GM18519 (cell line): ENCODE measurements around the gene SLC45A2.

Experiments
- ATAC-seq: cut with Tn5 transposase; IDR thresholded peaks from one replicate; pipeline ENCODE4 v1.9.1; 2021; ENCODE audit warnings: mild to moderate bottlenecking, moderate library complexity; ENCODE audit not compliant: unreplicated experiment, low FRiP score

Gene SLC45A2

DNA sequence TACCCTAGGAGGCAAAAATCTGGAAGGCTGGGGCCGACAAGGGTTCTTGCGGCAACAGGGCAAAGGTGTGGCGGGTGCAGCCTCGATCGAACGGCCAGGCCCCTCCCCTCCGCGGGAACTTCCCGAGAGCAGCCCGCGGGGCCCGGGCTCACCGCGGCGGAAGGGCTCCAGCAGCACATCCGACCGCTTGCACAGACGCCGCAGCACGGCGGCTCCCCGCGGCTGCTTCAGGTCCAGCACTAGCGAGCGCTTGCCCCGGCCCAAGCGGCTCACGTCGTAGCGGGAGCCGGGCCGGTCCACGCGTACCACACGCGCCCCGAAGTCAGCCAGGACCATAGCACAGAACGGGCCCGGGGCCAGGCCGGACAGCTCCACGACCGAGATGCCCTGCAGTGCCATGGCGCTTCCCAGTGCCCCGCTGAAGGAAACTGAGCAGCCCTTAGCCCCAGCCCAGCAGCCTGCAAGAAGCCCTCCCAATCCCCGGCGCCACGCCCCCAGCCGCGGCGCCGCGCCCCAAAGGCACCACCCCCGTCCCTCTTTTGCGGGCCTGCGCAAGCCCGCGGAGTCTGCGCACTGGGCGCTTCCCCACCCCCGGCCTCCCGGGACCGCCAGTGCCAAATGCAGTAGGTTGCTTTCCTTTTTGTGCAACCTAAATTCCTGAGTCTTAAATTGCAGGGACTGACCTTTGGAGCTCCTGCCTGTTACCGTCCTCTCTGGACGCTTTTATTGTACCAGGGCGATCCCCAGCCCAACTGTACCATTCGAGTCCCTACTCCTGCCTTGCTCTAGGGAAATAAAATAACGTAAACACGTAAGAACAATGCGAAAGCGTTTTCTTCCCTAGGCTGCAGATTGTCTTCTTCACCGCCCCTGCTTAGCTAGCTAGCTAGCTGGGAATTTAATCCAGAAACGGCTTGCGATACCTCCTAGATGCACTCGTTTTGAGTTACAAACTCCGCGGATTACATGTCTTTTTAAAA is 23.4 kb upstream of the SLC45A2 start, which contains the start of gene AMACR:
Gene AMACR, minus strand, starts transcription at position 430 of the 980 bp plus-strand sequence. Its CDS starts 31 bp downstream, at position 399.
- ATAC-seq: peak; percentile 79

DNA sequence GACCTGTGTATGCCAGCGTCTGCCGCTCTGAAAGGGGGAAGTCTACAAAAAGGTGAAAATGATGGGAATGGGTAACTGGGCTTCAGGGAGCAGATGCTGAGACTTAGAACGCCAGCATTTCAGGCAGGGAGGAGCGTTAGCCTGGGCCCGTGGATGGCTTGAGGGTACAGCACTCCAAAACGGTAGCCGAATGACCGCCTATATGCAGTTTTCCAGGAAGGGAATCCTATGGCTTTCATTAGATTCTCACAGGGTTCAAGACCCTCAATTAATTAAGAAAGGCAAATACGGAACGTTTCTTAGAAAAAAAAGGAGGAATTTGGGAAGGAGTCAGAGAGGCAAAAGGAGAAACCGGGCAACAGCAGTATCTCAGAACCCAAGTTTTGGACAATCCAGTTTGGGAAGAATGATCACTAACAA is 22.7 kb upstream of the SLC45A2 start:
- ATAC-seq: no peak

DNA sequence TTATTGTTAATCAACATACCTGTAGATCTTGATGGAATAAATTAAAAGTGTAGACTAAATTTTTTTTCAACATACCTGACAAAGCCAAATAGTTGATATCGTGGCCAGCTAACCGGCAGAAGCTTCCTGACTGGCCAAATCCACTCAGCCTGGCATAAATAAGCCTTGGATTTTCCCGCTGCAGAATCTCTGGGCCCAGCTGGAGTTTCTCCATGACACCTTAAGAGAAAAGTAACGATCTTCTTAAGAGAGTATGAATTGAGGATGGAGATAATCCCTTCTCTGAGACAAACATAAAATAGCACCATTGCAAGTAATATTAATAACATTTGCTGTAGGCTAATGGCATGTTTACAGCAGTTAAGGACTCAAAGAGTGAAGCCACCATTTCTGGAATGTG is 21.2 kb upstream of the SLC45A2 start:
- ATAC-seq: no peak

DNA sequence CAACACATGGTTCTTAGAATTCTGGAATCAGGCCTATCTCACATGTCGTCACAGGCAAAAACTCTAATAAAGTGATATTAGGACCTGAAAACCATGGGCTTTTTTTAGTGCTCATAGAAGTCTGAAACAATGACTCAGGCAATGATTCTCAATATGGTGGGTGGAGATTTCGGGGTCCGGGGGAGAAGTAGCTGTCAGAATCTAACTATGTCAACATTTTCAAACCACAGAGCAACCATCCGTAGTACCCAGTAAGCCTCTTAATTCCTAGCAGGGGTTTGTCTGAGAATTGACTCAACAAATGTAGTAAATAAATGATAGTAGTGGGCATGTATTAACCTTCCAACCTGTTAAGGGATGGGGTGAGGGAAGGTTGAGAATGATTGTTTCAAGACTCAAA is 20.7 kb upstream of the SLC45A2 start:
- no peak for ATAC-seq

DNA sequence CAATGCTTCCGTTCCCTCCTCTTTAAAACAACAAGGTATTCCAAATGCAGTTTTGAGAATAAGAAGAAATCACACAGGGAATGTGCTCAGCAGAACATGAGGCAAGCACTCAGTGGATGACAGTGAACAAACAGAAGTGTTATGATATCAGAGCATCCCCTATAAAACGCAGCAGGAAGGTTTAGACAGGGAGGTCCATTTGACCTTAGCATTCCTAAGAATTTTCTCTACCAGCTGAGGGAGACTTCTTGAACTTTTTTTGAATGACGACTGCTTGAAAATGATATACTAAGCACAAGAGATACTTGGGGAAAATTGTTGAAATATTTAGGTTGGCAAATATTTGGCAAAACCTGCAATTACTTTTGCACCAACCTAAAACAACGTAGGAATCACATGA is 19.4 kb upstream of the SLC45A2 start:
- ATAC-seq: no peak

DNA sequence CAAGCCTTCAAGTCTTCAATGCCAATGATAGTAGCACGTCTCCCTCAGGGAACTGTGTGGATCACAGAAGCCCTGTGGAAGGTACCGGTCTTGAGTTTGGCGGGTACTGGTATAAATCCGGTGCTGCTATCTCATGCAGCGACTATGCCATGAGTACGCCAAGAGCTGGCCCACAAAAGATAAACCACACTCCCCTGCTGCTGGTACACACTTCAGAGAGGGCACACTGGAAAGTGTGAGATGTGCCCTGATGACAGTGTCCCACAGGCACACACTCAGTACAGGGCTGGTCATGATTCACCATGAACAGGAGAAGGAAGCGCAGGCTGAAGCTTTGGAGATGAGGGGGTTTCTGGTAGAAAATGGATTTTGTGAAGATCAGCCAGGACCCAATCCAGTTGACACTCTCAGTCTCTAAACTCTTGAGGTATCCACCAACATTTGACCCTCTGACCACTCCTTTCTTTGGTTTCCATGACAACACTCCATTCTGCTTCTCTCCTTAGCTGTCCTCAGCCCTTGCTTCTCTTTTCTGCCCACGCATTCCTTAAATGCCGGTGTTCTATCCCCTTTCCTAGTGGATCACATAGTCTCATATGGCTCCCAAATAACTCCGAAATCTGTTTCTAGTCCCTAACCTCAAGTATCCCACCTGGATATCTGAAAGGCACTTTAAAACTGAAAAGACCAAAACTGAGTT is 18.3 kb upstream of the SLC45A2 start:
- ATAC-seq: no peak

DNA sequence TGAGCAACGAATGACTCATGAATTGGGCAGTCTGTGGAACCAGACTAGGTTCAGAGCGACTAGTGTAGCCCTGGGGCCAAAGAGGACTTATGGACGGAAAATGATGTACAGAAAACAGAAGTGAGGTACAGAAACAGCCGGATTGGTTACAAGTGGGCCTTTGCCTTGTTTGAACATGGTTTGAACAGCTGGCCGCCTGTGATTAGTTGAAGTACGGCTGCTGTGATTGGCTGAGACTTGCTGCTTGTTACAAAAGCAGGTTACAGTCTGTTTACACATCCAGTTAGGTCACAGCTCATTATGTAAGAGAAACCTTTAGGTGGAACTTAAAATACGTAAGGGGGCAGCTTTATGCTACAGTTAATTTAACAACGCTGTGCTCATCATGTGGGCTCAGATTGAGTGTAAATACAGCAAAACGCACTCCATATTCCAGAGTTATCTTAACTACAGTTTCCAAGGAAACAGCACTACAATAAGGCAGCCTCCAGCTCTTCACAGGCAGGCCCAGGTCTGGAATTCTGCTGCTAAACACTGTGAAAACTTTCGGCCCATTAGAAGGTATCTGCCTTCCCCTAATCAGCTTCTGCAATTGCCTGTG is 16.8 kb upstream of the SLC45A2 start:
- no peak for ATAC-seq

DNA sequence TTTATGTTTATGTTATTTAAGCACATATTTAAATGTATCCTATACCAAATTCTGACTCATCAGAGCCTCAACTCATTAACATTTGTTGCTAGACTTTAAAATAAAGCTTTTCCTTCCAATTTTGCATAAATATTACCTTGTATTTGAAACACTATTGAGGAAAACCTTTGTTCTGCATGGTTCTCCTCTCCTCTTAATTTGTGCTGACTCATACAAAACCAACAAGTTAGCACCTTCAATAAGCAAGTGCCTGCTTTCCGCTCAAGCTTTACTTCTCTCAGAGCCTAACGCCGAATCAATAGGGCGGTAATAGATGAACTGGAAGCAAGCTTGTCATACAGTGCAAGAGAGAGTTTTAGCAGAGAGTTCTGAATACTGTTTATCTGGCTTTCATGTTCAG is 15.5 kb upstream of the SLC45A2 start:
- ATAC-seq: no peak

DNA sequence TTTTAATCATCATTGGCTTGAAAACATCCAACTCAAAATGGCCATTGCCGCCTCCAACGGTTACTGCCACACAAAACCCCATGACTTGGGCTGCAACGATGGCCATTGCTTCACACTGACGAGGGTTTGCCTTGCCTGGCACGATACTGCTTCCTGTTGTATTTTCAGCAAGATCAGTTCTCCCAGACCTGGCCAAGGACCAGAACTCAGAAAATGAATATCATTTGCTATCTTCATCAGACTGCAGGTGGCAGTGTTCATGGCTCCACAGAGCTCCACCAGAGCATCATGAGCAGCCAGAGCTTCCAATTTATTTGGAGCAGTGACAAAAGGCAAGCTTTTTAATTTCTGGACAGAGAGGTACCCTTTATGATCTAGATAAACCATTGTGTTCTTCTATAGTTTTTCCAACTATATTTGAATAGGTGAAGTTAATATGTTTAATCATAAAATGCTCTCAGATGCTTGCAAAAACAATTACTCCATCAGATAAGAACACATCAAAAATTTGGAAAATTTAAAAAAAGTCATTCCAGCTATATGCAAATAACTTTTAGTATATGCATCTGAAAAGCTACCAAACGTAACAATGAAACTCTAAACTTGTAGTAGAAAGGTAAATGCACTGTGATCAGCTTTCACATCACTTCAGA is 13.0 kb upstream of the SLC45A2 start:
- peak; percentile 65 for ATAC-seq

DNA sequence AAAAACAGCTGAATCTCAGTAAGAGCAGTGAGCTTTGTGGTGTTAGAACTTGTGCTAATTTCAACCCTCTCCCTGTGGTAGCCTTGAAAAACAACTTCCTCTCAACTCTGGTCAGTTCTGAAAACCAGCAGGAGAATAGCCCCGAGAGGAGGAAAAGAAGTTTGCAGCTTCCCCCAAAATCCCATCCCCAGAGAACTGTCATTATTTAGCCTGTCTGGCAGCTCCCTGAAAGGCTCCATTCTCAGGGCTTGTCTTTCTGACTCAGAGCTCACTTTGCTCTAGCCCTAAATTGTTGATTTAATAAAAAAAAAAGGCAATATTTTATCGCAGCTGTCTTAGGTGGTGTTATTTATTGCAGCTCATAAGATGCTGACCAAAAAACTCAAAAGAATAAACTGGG is 11.4 kb upstream of the SLC45A2 start:
- ATAC-seq: no peak

DNA sequence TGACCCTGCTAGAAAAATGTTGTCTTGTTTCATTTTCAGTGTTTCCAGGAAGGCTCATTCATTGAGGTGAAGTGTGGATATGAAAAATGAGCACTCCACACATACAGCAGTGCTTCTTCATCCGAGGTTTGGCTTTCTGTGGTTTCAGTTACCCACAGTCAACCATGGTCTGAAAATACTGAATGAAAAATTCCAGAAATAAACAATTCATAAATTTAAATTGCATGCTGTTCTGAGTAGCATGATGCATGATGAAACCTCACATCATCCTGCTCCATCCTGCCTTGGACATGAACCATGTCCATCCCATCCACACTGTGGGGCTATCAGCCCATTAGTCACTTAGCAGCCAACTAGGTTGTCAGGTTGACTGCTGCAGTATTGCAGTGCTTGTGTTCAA is 10.4 kb upstream of the SLC45A2 start:
- ATAC-seq: no peak

DNA sequence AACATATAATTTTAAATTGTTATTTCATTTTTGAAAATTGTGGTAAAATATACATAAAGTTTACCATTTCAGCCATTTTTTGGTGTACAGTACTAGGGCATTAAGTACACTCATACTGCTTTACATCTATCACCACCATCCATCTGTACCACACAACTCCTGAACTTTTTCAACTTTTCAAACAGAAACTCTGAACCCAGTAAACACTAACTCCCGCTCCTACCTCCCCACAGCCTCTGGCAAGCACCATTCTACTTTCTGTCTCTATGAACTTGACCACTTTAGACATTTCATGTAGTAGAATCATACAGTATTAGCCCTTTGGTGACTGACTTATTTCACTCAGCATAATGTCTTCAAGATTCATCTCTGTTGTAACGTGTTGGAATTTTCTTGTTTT is 8.4 kb upstream of the SLC45A2 start:
- ATAC-seq: no peak

DNA sequence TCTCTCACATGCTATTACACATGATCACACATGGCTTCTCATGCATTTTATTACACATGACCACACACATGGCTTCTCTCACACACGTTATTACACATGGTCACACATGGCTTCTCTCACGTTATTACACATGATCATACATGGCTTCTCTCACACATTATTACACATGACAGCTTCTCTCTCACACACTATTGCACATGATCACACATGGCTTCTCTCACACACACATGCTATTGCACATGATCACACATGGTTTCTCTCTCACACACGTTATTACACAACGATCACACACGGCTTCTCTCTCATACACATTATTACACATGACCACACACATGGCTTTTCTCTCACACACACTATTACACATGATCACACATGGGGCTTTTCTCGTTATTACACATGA is 954 bp upstream of the SLC45A2 start:
- no peak for ATAC-seq

DNA sequence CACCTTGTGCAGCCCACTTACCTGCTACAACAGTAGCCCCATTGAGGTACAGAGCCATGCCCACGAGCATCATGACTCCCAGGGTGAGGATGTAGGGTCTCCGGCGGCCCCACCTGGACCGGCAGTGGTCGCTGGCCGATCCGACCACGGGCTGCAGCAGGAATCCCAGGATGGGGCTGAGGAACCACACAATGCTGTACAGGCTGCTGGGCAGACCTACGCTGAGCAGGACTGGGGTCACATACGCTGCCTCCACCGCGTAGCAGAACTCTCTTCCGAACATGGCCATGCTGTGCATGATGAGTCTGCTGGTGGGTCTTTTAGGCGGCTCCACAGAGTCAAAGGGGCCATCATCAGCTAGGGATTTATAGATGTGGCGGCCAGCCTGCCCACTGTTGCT is 315 bp downstream of the SLC45A2 start:
- ATAC-seq: no peak

DNA sequence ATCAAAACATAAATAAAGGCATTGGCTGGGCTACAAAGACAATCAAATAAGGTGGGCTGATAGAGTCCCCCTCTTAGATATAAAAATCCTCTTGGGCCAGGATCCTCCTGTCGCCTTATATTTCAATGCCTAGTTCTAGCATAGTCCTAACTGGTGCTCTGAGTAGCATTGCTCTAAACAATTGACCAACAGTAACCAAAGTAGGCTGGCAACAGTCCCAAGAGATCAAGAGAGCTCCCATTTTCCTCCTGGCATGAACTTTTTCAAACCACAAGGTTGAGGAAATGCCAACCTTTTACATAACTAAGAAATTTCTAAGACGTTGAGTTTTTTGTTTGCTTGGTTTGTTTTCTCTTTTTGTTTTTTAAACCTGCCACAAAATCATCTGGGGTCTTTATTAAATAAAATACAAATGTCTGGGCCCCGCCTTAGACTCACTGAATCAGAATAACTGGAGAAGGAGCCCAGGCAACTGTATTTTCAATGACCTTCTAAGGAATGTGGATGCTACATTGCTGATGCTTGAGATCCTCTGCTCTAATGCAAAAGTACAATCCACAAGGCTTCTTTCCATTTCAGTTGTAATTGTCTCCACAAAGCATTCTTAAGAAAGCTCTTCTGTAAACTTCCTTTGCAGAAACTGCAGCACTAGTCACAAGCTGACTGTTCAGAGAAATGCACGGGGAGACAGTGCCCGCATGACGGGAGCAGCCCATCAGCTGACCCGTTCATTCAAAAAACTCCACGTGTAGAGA is 2.9 kb downstream of the SLC45A2 start:
- no peak for ATAC-seq

DNA sequence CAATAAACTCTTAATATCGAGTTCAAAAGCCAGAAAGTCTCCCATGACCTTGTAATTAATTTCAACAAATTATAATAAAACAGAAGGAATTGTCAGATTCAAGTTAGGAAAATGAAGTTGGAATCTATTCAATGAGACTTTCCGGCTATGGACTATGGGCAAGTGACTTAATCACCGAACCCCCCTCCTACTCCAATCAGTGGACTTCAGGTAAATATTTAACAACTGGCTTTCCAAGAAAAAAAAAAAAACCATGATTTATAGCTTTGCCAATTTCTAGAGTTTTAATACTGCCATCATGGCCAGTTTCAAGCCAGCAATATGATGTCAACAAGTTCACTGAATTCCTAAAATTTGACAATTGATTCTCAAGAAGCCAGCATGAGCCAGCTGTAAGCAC is 4.5 kb downstream of the SLC45A2 start:
- no peak for ATAC-seq

DNA sequence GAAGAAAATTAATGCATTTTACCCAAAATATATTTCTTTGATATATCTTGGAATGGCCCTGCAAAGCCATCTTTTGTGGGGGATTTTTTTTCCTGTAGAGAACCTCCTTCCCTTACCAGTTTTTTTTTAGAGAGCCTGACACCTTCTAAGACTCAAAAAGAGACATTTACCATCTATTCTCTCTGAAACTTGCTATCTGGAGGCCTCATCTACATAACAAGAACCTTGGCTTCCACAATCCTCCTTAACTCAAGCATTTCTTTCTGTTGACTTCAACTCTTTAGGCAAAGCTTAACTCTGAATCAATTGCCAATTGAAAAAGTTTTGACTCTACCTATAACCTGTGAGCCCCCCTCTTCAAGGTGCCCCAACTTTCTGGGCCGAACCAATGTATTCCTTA is 6.2 kb downstream of the SLC45A2 start:
- ATAC-seq: no peak

DNA sequence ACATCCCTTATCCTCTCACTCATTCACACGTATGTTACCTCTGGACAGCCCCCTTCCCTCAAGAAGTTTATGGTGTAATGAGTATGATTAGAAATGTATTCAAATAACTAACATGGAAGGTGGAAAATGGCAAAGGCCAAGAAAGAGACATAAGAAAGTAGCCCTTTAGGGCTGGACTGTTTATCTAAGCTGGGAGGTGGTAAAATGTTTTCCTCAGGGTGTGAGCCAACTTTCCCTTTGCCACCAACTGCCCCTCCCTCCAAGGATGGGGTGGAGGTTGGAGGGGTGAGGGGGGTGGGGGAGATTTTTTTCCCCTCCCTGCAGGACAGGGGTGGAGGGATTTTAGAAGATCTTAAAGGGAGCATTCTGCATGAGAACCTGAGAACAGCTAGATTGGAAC is 8.2 kb downstream of the SLC45A2 start:
- ATAC-seq: no peak

DNA sequence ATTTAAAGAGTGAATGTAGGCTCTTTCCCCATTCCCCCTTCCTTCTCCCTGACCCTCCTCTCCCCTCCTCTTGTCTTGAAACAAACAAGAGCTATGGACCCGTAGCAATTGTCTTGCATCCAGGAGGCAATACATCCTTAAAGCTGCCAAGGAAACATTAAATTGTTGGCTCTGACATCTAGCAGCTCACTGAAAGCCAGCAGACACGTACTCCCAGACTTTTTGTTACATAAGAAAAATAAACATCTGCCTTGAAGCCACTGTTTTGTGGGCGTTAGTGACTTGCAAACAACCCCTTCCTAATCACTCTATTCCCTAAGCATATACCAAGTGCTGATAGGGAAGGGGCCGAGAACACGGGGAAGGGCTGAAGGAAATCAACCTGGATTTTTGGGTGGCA is 8.6 kb downstream of the SLC45A2 start:
- ATAC-seq: no peak

DNA sequence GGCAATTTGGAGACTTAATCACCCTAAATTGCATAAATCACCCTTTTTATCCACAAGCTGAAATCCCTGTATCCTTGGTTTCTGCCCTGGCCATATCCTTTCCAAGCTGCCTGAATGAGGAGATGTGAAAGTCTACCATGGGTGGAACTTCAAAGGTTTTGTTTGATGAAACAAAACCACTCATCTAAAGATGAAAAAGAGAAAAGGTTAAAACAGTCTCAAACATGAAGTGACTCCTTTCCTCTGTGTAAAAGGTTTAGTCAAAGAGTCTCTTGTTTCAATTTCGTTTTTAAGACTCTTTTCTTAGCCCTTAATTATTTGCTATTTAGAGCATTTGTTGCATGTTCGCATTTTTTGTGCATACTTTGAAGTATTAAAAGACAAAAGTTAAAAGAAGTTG is 11.2 kb downstream of the SLC45A2 start:
- peak; percentile 57 for ATAC-seq
